SU-DHL-6 (cell line): ENCODE results near the gene PSMA3.

Source experiments
- H2AFZ ChIP-seq: fragments of 200-600 bp; sonication (generic); 2 replicates; pipeline ENCODE4 v1.6.1; 2014; ENCODE audit warnings: low read depth, mild to moderate bottlenecking, moderate library complexity, mixed read lengths, antibody characterized with exemption, low read length; ENCODE audit not compliant: severe bottlenecking
- H3F3A ChIP-seq: fragments of 200-600 bp; shearing (Covaris generic); 2 replicates; pipeline ENCODE4 v1.6.0; 2016; ENCODE audit warnings: antibody characterized with exemption, mild to moderate bottlenecking; ENCODE audit not compliant: insufficient read depth
- H3K27ac ChIP-seq: fragments of 200-600 bp; sonication (generic); 2 replicates; pipeline ENCODE4 v1.5.1; 2016; ENCODE audit warnings: low read depth, mild to moderate bottlenecking, low read length, moderate library complexity, mixed read lengths
- H3K27me3 ChIP-seq: fragments of 200-600 bp; sonication (generic), shearing (Covaris generic); 2 replicates; pipeline ENCODE4 v1.6.0; 2014; ENCODE audit warnings: mild to moderate bottlenecking, low read length
- H3K36me3 ChIP-seq: fragments of 200-600 bp; sonication (generic); 2 replicates; pipeline ENCODE4 v1.6.1; 2014; ENCODE audit warnings: mild to moderate bottlenecking, low read length, mixed read lengths
- H3K4me2 ChIP-seq: fragments of 300-600, 200-600 bp; shearing (Covaris generic), sonication (generic); 2 replicates; pipeline ENCODE4 v1.6.0; 2014; ENCODE audit warnings: low read length, low read depth, mild to moderate bottlenecking; ENCODE audit not compliant: poor library complexity, severe bottlenecking
- H3K4me3 ChIP-seq: fragments of 200-600 bp; sonication (generic); 2 replicates; pipeline ENCODE4 v1.5.1; 2014; ENCODE audit warnings: antibody characterized with exemption, low read length, mild to moderate bottlenecking, mixed read lengths; ENCODE audit not compliant: insufficient read depth, poor library complexity, severe bottlenecking
- H3K79me2 ChIP-seq: fragments of 200-600 bp; sonication (generic); 2 replicates; pipeline ENCODE4 v1.6.1; 2014; ENCODE audit warnings: mild to moderate bottlenecking, low read length, moderate library complexity; ENCODE audit not compliant: insufficient read depth
- H3K9ac ChIP-seq: fragments of 200-600 bp; sonication (generic); 2 replicates; pipeline ENCODE4 v1.7.0; 2014; ENCODE audit warnings: mild to moderate bottlenecking, low read length
- H3K9me2 ChIP-seq: fragments of 200-600 bp; sonication (generic); replicated peaks from 2 replicates; pipeline ENCODE4 v1.6.1; 2014; ENCODE audit warnings: low read length; ENCODE audit not compliant: insufficient read depth
- H3K9me3 ChIP-seq: fragments of 200-600 bp; sonication (generic); 2 replicates; pipeline ENCODE4 v1.6.1; 2014; ENCODE audit warnings: low read length, mixed read lengths; ENCODE audit not compliant: insufficient read depth
- H4K20me1 ChIP-seq: fragments of 200-600 bp; sonication (generic); 2 replicates; pipeline ENCODE4 v1.6.1; 2014; ENCODE audit warnings: low read depth, mild to moderate bottlenecking, antibody characterized with exemption, low read length, moderate library complexity, mixed read lengths
- CTCF ChIP-seq: fragments of 200-600 bp; sonication (generic); IDR thresholded peaks from one replicate; pipeline ENCODE4 v1.5.1; 2017; ENCODE audit warnings: antibody characterized with exemption, mild to moderate bottlenecking, low read length, moderate library complexity; ENCODE audit not compliant: insufficient read depth, poor library complexity, severe bottlenecking
- EZH2phosphoT487 ChIP-seq: fragments of 200-600 bp; sonication (generic), shearing (Covaris generic); conservative IDR thresholded peaks from 2 replicates; pipeline ENCODE4 v1.6.1; 2018; ENCODE audit warnings: mild to moderate bottlenecking, antibody characterized with exemption, low read length, moderate library complexity, mixed read lengths

The PSMA3 gene

GRCh38 chr14:58291646-58292045 lies 47.0 kb downstream of the PSMA3 start:
- H3K9me3 ChIP-seq, result no peaks in the 10 kb centered on the region
- H3K79me2 ChIP-seq, result peaks cover 98% of the 10 kb centered on the region
- peaks cover 72% of the 10 kb centered on the region for H3K36me3 ChIP-seq
- no peak for TF ChIP-seq EZH2phosphoT487
- no peak for TF ChIP-seq CTCF
- H4K20me1 ChIP-seq, result peaks cover 37% of the 10 kb centered on the region
- H3K27me3 ChIP-seq, result no peaks in the 10 kb centered on the region
- H3F3A ChIP-seq, result no peaks in the 10 kb centered on the region
- no peak overlapping the region for H3K27ac ChIP-seq
- no peaks in the 10 kb centered on the region for H3K9me2 ChIP-seq
- no peak overlapping the region for H3K4me2 ChIP-seq
- no peak overlapping the region for H3K9ac ChIP-seq
- H3K4me3 ChIP-seq, result no peak overlapping the region
- no peak overlapping the region for H2AFZ ChIP-seq

GRCh38 chr14:58292187-58292586 lies 47.5 kb downstream of the PSMA3 start:
- Histone ChIP-seq H3K9me2 (no peaks in the 10 kb centered on the region), H4K20me1 (peaks cover 42% of the 10 kb centered on the region), H3K27ac (no peak overlapping the region), H3K4me2 (no peak overlapping the region), H3K27me3 (no peaks in the 10 kb centered on the region), H3K36me3 (peaks cover 70% of the 10 kb centered on the region), H3K79me2 (peaks cover 98% of the 10 kb centered on the region), H3K9ac (no peak overlapping the region), H3K4me3 (no peak overlapping the region), H3K9me3 (no peaks in the 10 kb centered on the region), H3F3A (no peaks in the 10 kb centered on the region), H2AFZ (no peak overlapping the region)
- TF ChIP-seq CTCF (no peak), EZH2phosphoT487 (no peak)

DNA sequence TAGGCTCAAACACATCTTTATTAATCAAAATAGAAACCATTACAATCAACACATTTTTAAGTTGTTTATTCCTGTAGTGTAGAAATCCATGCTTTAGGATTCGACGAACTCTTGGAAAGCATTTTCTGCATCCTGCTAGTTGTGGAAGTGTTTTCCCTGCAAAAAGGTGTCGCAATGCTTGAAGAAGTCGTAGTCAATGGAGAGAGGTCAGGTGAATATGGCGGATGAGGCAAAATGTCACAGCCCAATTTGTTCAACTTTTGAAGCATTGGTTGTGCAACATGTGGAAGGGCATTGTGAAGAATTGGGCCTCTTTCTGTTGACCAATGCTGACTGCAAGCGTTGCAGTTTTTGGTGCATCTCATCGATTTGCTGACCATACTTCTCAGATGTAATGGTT lies 49.6 kb downstream of the PSMA3 start:
- no peaks in the 10 kb centered on the region for H3K9me3 ChIP-seq
- peaks cover 85% of the 10 kb centered on the region for H3K79me2 ChIP-seq
- H3K4me3 ChIP-seq, result no peak overlapping the region
- H2AFZ ChIP-seq, result no peak overlapping the region
- no peaks in the 10 kb centered on the region for H3F3A ChIP-seq
- H4K20me1 ChIP-seq, result peaks cover 39% of the 10 kb centered on the region
- no peak overlapping the region for H3K27ac ChIP-seq
- peaks cover 51% of the 10 kb centered on the region for H3K36me3 ChIP-seq
- TF ChIP-seq CTCF, result no peak
- no peak for TF ChIP-seq EZH2phosphoT487
- H3K9me2 ChIP-seq, result no peaks in the 10 kb centered on the region
- no peaks in the 10 kb centered on the region for H3K27me3 ChIP-seq
- H3K4me2 ChIP-seq, result no peak overlapping the region
- no peak overlapping the region for H3K9ac ChIP-seq

- Histone ChIP-seq H3K36me3 (peaks cover 31% of the 10 kb centered on the region), H3K9me3 (no peaks in the 10 kb centered on the region), H3K27me3 (no peaks in the 10 kb centered on the region), H2AFZ (no peak overlapping the region), H3K4me3 (peak overlapping the region; percentile 99), H4K20me1 (peaks cover 38% of the 10 kb centered on the region), H3F3A (peaks cover 8% of the 10 kb centered on the region; the same call in 1 of the 2 replicates), H3K4me2 (peak overlapping the region; percentile 96), H3K9ac (peak overlapping the region; percentile 72), H3K27ac (peak overlapping the region; percentile 86; the same call in 1 of the 2 replicates), H3K79me2 (peaks cover 83% of the 10 kb centered on the region), H3K9me2 (no peaks in the 10 kb centered on the region)
- TF ChIP-seq CTCF (no peak), EZH2phosphoT487 (no peak)
Observed at GRCh38 chr14:58296726-58297125, 52.1 kb downstream of the PSMA3 start.
